Panc1 (cell line): Measurements from ENCODE around the gene SERPIND1.

Experiments
- CTCF ChIP-seq: fragments of 450-650 bp; IDR thresholded peaks from 2 replicates; pipeline ENCODE4 v1.5.1; 2017; ENCODE audit warnings: mild to moderate bottlenecking
- POLR2AphosphoS5 ChIP-seq: IDR thresholded peaks from 2 replicates; pipeline ENCODE4 v1.6.1; 2012; ENCODE audit warnings: mild to moderate bottlenecking, low read depth, low read length, moderate library complexity

- no peak for TF ChIP-seq POLR2AphosphoS5
- no peak for TF ChIP-seq CTCF
Observed at GRCh38 chr22:20825624-20826023, 51.7 kb downstream of the SERPIND1 start.
